NB4 (cell line): ENCODE measurements around the gene ZC2HC1B.

ENCODE experiments used
- CTCF ChIP-seq: IDR thresholded peaks from one replicate; pipeline ENCODE4 v1.5.1; 2012; ENCODE audit warnings: low read depth, low read length
- POLR2A ChIP-seq: IDR thresholded peaks from 2 replicates; pipeline ENCODE4 v1.6.1; 2011; ENCODE audit warnings: mild to moderate bottlenecking; ENCODE audit not compliant: insufficient read length; ENCODE audit errors: extremely low read depth

- no peak for TF ChIP-seq CTCF
- TF ChIP-seq POLR2A: no peak
These were observed 503 bp upstream of the ZC2HC1B start for GRCh38 chr6:143863771-143864170.
